Amniotic epithelial cell (primary cell): ENCODE measurements around the gene TCP11L2.
"Not testable (repeated sequence)": the region's sequence is repeated elsewhere in the genome, so short reads cannot be mapped to it uniquely, and the experiment has no call there.

Experiments used
- DNase-seq: peaks from one replicate; pipeline ENCODE4 v3.0.0-alpha.2; 2010; ENCODE audit warnings: low read depth

Gene TCP11L2

GRCh38 chr12:106284358-106285105 is 18.0 kb upstream of the TCP11L2 start:
- DNase-seq = no peak

GRCh38 chr12:106285982-106286381 is 16.6 kb upstream of the TCP11L2 start:
- DNase-seq = no peak

GRCh38 chr12:106286576-106287162 is 15.9 kb upstream of the TCP11L2 start:
- not testable (repeated sequence) for DNase-seq

- DNase-seq = no peak
Observed at GRCh38 chr12:106287364-106287763, 15.2 kb upstream of the TCP11L2 start.

- DNase-seq = no peak
Observed at GRCh38 chr12:106288101-106288493, 14.4 kb upstream of the TCP11L2 start.

GRCh38 chr12:106288494-106289195 is 13.9 kb upstream of the TCP11L2 start:
- DNase-seq = peak; percentile 96

- DNase-seq = peak; percentile 90
Observed at GRCh38 chr12:106289196-106289681, 13.3 kb upstream of the TCP11L2 start.

GRCh38 chr12:106290666-106291065 is 11.9 kb upstream of the TCP11L2 start:
- no peak for DNase-seq

- peak; percentile 60 for DNase-seq
Observed at GRCh38 chr12:106291342-106291741, 11.2 kb upstream of the TCP11L2 start.

GRCh38 chr12:106292339-106292738 is 10.2 kb upstream of the TCP11L2 start:
- DNase-seq = no peak

GRCh38 chr12:106296179-106296877 is 6.2 kb upstream of the TCP11L2 start:
- peak; percentile 79 for DNase-seq

GRCh38 chr12:106297075-106297474 is 5.5 kb upstream of the TCP11L2 start:
- DNase-seq = no peak

GRCh38 chr12:106297681-106298080 is 4.9 kb upstream of the TCP11L2 start:
- DNase-seq = no peak

GRCh38 chr12:106299202-106299774 is 3.2 kb upstream of the TCP11L2 start:
- peak; percentile 19 for DNase-seq

- DNase-seq = no peak
Observed at GRCh38 chr12:106300761-106301160, 1.8 kb upstream of the TCP11L2 start.

GRCh38 chr12:106301241-106301610 is 1.3 kb upstream of the TCP11L2 start:
- no peak for DNase-seq

- peak; percentile 46 for DNase-seq
Observed at GRCh38 chr12:106301611-106302321, 767 bp upstream of the TCP11L2 start.

- peak; percentile 73 for DNase-seq
Observed at GRCh38 chr12:106303202-106303820, 778 bp downstream of the TCP11L2 start.

GRCh38 chr12:106304001-106304421 is 1.5 kb downstream of the TCP11L2 start:
- DNase-seq = peak; percentile 38

- no peak for DNase-seq
Observed at GRCh38 chr12:106304797-106305196, 2.3 kb downstream of the TCP11L2 start.

- DNase-seq = peak; percentile 89
Observed at GRCh38 chr12:106305376-106305775, 2.8 kb downstream of the TCP11L2 start.
